PFSK-1 (cell line): ENCODE data around the gene NUP107.

Source experiments
- FOXP2 ChIP-seq: optimal IDR thresholded peaks from 2 replicates; pipeline ENCODE3; 2011; ENCODE audit warnings: borderline replicate concordance, control low read depth, inconsistent platforms; ENCODE audit not compliant: insufficient read depth; ENCODE audit errors: extremely low read length, extremely low read depth
- POLR2AphosphoS5 ChIP-seq: IDR thresholded peaks from 2 replicates; pipeline ENCODE4 v1.6.1; 2012; ENCODE audit warnings: low read depth, mild to moderate bottlenecking, control low read depth, low read length, moderate library complexity
- SIN3A ChIP-seq: IDR thresholded peaks from 2 replicates; pipeline ENCODE4 v1.6.1; 2012; ENCODE audit warnings: mild to moderate bottlenecking, low read length, moderate library complexity, borderline replicate concordance; ENCODE audit not compliant: insufficient read depth
- TAF1 ChIP-seq: IDR thresholded peaks from 2 replicates; pipeline ENCODE4 v1.6.1; 2012; ENCODE audit warnings: low read length, control low read depth, borderline replicate concordance; ENCODE audit not compliant: insufficient read depth
- TF ChIP-seq, protein P1 (sequence below), 2 experiments: IDR thresholded peaks; 2 replicates each; pipeline versions ENCODE4 v1.6.1 to v1.8.0; 2011 to 2012; ENCODE audit warnings: low read depth in 2 of 2, low read length in 2 of 2, control low read depth in 1 of 2, inconsistent platforms in 1 of 2, mild to moderate bottlenecking in 1 of 2, moderate library complexity in 1 of 2; ENCODE audit not compliant: insufficient read depth in 1 of 2

Gene NUP107

DNA sequence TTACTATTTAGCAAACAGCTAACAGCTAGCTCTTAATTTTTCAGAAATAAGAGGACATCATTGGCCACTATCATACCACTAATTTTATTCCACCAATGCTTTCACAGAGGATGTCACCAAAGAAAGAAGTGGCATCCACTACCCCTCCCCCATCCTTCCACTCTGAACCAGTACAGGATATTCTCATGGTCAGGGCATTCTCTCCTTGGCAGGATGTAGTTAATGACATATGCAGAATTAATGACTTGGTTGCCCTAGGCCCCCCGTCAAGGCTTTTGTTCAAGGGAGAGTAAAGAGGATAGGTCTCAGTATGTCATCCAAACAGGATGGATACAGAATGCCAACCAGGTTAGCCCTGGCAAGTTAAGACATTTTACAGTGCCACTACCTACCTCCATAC, 18.9 kb upstream of the NUP107 start:
- TF ChIP-seq SIN3A (no peak), POLR2AphosphoS5 (no peak; the same call in 1 of the 2 replicates), TAF1 (no peak), FOXP2 (no peak)
- TF ChIP-seq, protein P1, sequence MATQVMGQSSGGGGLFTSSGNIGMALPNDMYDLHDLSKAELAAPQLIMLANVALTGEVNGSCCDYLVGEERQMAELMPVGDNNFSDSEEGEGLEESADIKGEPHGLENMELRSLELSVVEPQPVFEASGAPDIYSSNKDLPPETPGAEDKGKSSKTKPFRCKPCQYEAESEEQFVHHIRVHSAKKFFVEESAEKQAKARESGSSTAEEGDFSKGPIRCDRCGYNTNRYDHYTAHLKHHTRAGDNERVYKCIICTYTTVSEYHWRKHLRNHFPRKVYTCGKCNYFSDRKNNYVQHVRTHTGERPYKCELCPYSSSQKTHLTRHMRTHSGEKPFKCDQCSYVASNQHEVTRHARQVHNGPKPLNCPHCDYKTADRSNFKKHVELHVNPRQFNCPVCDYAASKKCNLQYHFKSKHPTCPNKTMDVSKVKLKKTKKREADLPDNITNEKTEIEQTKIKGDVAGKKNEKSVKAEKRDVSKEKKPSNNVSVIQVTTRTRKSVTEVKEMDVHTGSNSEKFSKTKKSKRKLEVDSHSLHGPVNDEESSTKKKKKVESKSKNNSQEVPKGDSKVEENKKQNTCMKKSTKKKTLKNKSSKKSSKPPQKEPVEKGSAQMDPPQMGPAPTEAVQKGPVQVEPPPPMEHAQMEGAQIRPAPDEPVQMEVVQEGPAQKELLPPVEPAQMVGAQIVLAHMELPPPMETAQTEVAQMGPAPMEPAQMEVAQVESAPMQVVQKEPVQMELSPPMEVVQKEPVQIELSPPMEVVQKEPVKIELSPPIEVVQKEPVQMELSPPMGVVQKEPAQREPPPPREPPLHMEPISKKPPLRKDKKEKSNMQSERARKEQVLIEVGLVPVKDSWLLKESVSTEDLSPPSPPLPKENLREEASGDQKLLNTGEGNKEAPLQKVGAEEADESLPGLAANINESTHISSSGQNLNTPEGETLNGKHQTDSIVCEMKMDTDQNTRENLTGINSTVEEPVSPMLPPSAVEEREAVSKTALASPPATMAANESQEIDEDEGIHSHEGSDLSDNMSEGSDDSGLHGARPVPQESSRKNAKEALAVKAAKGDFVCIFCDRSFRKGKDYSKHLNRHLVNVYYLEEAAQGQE (IDR thresholded peaks at IDR 0.05; ENCODE audit: insufficient read depth in 1 of 2, low read depth in 2 of 2, low read length in 2 of 2), result no peak

DNA sequence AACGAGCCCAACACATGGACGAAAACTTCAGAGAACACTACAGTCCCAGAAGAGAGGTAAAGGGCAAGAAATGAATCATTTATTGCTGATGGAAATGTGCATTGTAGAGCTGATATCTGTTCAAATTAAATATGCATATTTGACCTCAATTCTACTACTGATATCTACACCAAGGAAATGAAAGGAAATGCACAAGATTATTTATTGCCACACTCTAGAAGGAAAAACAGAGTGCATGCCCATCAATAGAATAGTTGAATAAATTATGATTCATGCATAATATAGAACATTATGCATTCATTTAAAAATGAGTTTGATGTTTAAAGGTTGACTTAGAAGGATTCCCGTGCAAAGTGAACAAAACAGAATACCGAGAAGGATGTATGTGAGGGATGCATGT, 15.6 kb upstream of the NUP107 start:
- no peak for TF ChIP-seq SIN3A
- TF ChIP-seq FOXP2, result no peak
- no peak for TF ChIP-seq POLR2AphosphoS5
- no peak for TF ChIP-seq TAF1
- TF ChIP-seq, protein P1 (IDR thresholded peaks at IDR 0.05; ENCODE audit: insufficient read depth in 1 of 2, low read depth in 2 of 2, low read length in 2 of 2), result no peak

DNA sequence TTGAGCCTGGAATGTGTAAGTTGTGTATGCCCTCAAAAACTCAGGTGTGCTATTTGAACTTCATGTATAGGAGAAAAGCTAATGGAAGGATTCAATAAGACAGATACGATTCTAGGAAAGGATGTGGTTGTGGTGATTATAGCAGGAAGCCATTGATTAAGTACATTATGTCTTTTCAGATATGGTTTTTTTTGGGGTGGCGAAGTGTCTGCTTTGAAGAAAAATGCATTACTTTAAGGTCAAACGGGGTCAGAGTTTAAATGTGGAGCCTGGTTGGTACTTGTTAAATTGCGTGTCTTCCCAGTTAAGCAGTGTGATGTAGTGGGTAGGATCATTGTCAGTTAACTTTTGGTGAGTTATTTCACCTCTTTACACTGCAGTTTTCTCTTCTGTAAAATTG, 13.0 kb upstream of the NUP107 start:
- TF ChIP-seq FOXP2 (no peak), TAF1 (no peak), POLR2AphosphoS5 (no peak), SIN3A (no peak)
- TF ChIP-seq, protein P1 (IDR thresholded peaks at IDR 0.05; ENCODE audit: insufficient read depth in 1 of 2, low read depth in 2 of 2, low read length in 2 of 2), result no peak

DNA sequence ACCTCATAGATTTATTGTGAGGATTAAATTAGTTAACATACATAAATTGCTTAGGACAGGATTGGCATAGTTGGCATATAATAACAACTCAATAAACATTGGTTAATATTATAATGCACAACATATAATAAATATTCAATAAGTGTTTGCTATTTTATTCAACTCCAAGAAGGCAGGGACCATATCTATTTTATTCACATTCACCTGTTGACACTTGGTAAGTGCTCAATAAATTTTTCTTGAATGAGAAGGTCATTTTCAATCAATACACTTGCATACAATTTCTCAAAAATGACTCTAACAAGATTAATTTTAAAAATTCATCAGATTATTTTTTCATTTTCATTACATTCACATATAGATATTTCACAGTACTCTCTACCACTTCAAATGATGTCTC, 12.4 kb upstream of the NUP107 start:
- TF ChIP-seq, protein P1 (IDR thresholded peaks at IDR 0.05; ENCODE audit: insufficient read depth in 1 of 2, low read depth in 2 of 2, low read length in 2 of 2), result no peak
- TF ChIP-seq SIN3A (no peak), TAF1 (no peak), POLR2AphosphoS5 (no peak), FOXP2 (no peak)
